IMR-90 (cell line): ENCODE data around the gene COL27A1. TPM values are rescaled to one million over a fixed set of nuclear protein-coding genes. Genes with fewer than 3 reads are reported as not detected.

Source experiments
- ATAC-seq: fragments of 200-7000 bp; cut with Tn5 transposase; 2 replicates; pipeline ENCODE4 v1.9.1; 2020; ENCODE audit warnings: low read depth, mild to moderate bottlenecking, moderate library complexity
- BruUV-seq: library from RNA; stranded (reverse); fragments of 400-500 nt; replicated peaks from 2 replicates; lab custom pipeline; 2021; lab: Mats Ljungman, UMichigan
- CTCF ChIA-PET: fragments of 300-600 bp; formaldehyde crosslinking; extraction: SDS; loops from one replicate; lab custom pipeline; 2021; ENCODE audit warnings: antibody characterized with exemption; lab: Yijun Ruan, JAX
- POLR2A ChIA-PET: fragments of 300-600 bp; sonication (Branson Sonifier 250); formaldehyde crosslinking; loops from one replicate; lab custom pipeline; 2022; ENCODE audit warnings: antibody characterized with exemption; ENCODE audit not compliant: unreplicated experiment; lab: Charles Lee
- DNase-seq: peaks from one replicate; pipeline ENCODE4 v3.0.0; 2013
- H2AFZ ChIP-seq: replicated peaks from 2 replicates; pipeline ENCODE3; 2013; ENCODE audit warnings: low read length, mild to moderate bottlenecking; ENCODE audit not compliant: poor library complexity
- H2AK5ac ChIP-seq: 2 replicates; pipeline ENCODE4 v1.6.1; 2013; ENCODE audit warnings: low read depth, low read length, inconsistent platforms
- H2AK9ac ChIP-seq: replicated peaks from 2 replicates; pipeline ENCODE3; 2013; ENCODE audit warnings: mild to moderate bottlenecking, low read depth, low read length, moderate library complexity; ENCODE audit not compliant: poor library complexity
- H2BK120ac ChIP-seq: 2 replicates; pipeline ENCODE4 v1.6.1; 2013; ENCODE audit warnings: low read depth, low read length, inconsistent platforms
- H2BK15ac ChIP-seq: 3 replicates; pipeline ENCODE4 v1.6.1; 2013; ENCODE audit warnings: low read depth, low read length, inconsistent platforms
- H2BK20ac ChIP-seq: 2 replicates; pipeline ENCODE4 v1.6.1; 2013; ENCODE audit warnings: low read depth, mild to moderate bottlenecking, inconsistent platforms, low read length, moderate library complexity
- H2BK5ac ChIP-seq: 2 replicates; pipeline ENCODE4 v1.6.1; 2013; ENCODE audit warnings: mild to moderate bottlenecking, low read depth, low read length, inconsistent platforms; ENCODE audit not compliant: poor library complexity, severe bottlenecking
- H3K14ac ChIP-seq: replicated peaks from 2 replicates; pipeline ENCODE4 v1.6.1; 2013; ENCODE audit warnings: low read depth, low read length, inconsistent platforms
- H3K18ac ChIP-seq: 2 replicates; pipeline ENCODE4 v1.6.1; 2013; ENCODE audit warnings: low read depth, low read length, control low read depth
- H3K23ac ChIP-seq: 2 replicates; pipeline ENCODE4 v1.6.1; 2013; ENCODE audit warnings: low read depth, low read length, inconsistent platforms
- H3K27ac ChIP-seq: 2 replicates; pipeline ENCODE4 v1.5.1; 2013; ENCODE audit warnings: mild to moderate bottlenecking, control low read depth, low read length; ENCODE audit not compliant: insufficient read depth
- H3K27me3 ChIP-seq: 2 replicates; pipeline ENCODE4 v1.6.1; 2013; ENCODE audit warnings: low read length; ENCODE audit not compliant: control insufficient read depth, insufficient read depth
- H3K36me3 ChIP-seq: 2 replicates; pipeline ENCODE4 v1.6.1; 2013; ENCODE audit warnings: low read length, mixed read lengths; ENCODE audit not compliant: control insufficient read depth, insufficient read depth
- H3K4ac ChIP-seq: 2 replicates; pipeline ENCODE4 v1.6.1; 2013; ENCODE audit warnings: low read depth, low read length, inconsistent platforms
- H3K4me1 ChIP-seq: 2 replicates; pipeline ENCODE4 v1.6.1; 2013; ENCODE audit warnings: low read length, mixed read lengths; ENCODE audit not compliant: control insufficient read depth, insufficient read depth
- H3K4me2 ChIP-seq: 2 replicates; pipeline ENCODE4 v1.6.1; 2013; ENCODE audit warnings: low read depth, mild to moderate bottlenecking, control low read depth, low read length, moderate library complexity
- H3K4me3 ChIP-seq: 2 replicates; pipeline ENCODE4 v1.5.1; 2013; ENCODE audit warnings: low read depth, mild to moderate bottlenecking, control low read depth, low read length, moderate library complexity; ENCODE audit not compliant: insufficient read depth
- H3K56ac ChIP-seq: 2 replicates; pipeline ENCODE4 v1.6.1; 2013; ENCODE audit warnings: low read length, inconsistent platforms; ENCODE audit not compliant: insufficient read depth; ENCODE audit errors: extremely low read depth
- H3K79me1 ChIP-seq, 2 experiments: 2 replicates each; pipeline ENCODE4 v1.6.1; 2013; ENCODE audit warnings: low read length in 2 of 2, inconsistent platforms in 1 of 2, low read depth in 1 of 2
- H3K9ac ChIP-seq: 2 replicates; pipeline ENCODE4 v1.6.1; 2013; ENCODE audit warnings: low read depth, low read length, control low read depth
- H3K9me1 ChIP-seq: 2 replicates; pipeline ENCODE4 v1.6.1; 2013; ENCODE audit warnings: low read length, inconsistent platforms; ENCODE audit not compliant: insufficient read depth
- H3K9me3 ChIP-seq: 2 replicates; pipeline ENCODE4 v1.6.1; 2013; ENCODE audit warnings: low read length; ENCODE audit not compliant: control insufficient read depth, insufficient read depth
- H4K20me1 ChIP-seq: 2 replicates; pipeline ENCODE4 v1.6.1; 2013; ENCODE audit warnings: low read length, inconsistent platforms; ENCODE audit not compliant: insufficient read depth
- H4K5ac ChIP-seq: 2 replicates; pipeline ENCODE4 v1.6.1; 2013; ENCODE audit warnings: mild to moderate bottlenecking, low read depth, low read length, control low read depth
- H4K8ac ChIP-seq, 2 experiments: 2 replicates each; pipeline ENCODE4 v1.6.1; 2013; ENCODE audit warnings: low read depth in 2 of 2, low read length in 2 of 2, control low read depth in 1 of 2, inconsistent platforms in 1 of 2
- H4K91ac ChIP-seq: 2 replicates; pipeline ENCODE4 v1.6.1; 2013; ENCODE audit warnings: low read depth, low read length, inconsistent platforms; ENCODE audit not compliant: insufficient read depth
- BHLHE40 ChIP-seq: fragments of 150-350 bp; IDR thresholded peaks from 2 replicates; pipeline ENCODE4 v1.6.1; 2016; ENCODE audit warnings: mild to moderate bottlenecking, low read depth, low read length
- CEBPB ChIP-seq: IDR thresholded peaks from 2 replicates; pipeline ENCODE4 v1.6.1; 2012; ENCODE audit warnings: low read depth, low read length, improper control_type of control experiment
- CHD1 ChIP-seq: IDR thresholded peaks from 2 replicates; pipeline ENCODE4 v1.6.1; 2012; ENCODE audit warnings: low read depth, low read length, improper control_type of control experiment
- FOS ChIP-seq: fragments of 150-350 bp; IDR thresholded peaks from 2 replicates; pipeline ENCODE4 v1.6.1; 2016; ENCODE audit warnings: low read depth, low read length
- MAFK ChIP-seq: IDR thresholded peaks from 2 replicates; pipeline ENCODE4 v1.6.1; 2012; ENCODE audit warnings: low read depth, low read length, improper control_type of control experiment
- MAZ ChIP-seq: IDR thresholded peaks from 2 replicates; pipeline ENCODE4 v1.6.1; 2012; ENCODE audit warnings: low read depth, mild to moderate bottlenecking, low read length, improper control_type of control experiment, moderate library complexity, borderline replicate concordance
- MXI1 ChIP-seq: IDR thresholded peaks from 2 replicates; pipeline ENCODE4 v1.6.1; 2012; ENCODE audit warnings: low read depth, mild to moderate bottlenecking, low read length, moderate library complexity, borderline replicate concordance
- NFE2L2 ChIP-seq: fragments of 150-350 bp; IDR thresholded peaks from 2 replicates; pipeline ENCODE4 v1.6.1; 2016; ENCODE audit warnings: low read depth, mild to moderate bottlenecking, low read length
- POLR2A ChIP-seq: IDR thresholded peaks from 2 replicates; pipeline ENCODE4 v1.6.1; 2012; ENCODE audit warnings: mild to moderate bottlenecking, low read depth, low read length
- RAD21 ChIP-seq: IDR thresholded peaks from 2 replicates; pipeline ENCODE4 v1.6.1; 2012; ENCODE audit warnings: low read length, improper control_type of control experiment
- RCOR1 ChIP-seq: IDR thresholded peaks from 2 replicates; pipeline ENCODE4 v1.6.1; 2012; ENCODE audit warnings: mild to moderate bottlenecking, low read length, improper control_type of control experiment; ENCODE audit not compliant: insufficient replicate concordance
- RFX5 ChIP-seq: IDR thresholded peaks from 2 replicates; pipeline ENCODE4 v1.8.0; 2012; ENCODE audit warnings: low read depth, mild to moderate bottlenecking, low read length, moderate library complexity
- SMC3 ChIP-seq: fragments of 150-350 bp; IDR thresholded peaks from 2 replicates; pipeline ENCODE4 v1.6.1; 2016; ENCODE audit warnings: low read depth, mild to moderate bottlenecking, antibody characterized with exemption, low read length, moderate library complexity
- WGBS, 2 experiments: methylation state at CpG; one replicate each; pipeline versions ENCODE4 v1.1.5 to v1.1.7; 2013; ENCODE audit warnings: missing lambda C conversion rate in 2 of 2; ENCODE audit not compliant: insufficient read length in 1 of 2; ENCODE audit errors: extremely low coverage in 2 of 2; 5-methylcytosine and 5-hydroxymethylcytosine counted together
- dilution Hi-C: fragments of 300-500 bp; cut with HindIII; formaldehyde crosslinking; loops from one replicate; pipeline ENCODE4 v1.14.3; 2018; ENCODE audit warnings: low sequenced_read_pairs; ENCODE audit not compliant: unreplicated experiment
- in situ Hi-C: fragments of 300-500 bp; cut with MboI; formaldehyde crosslinking; loops from 3 replicates; pipeline ENCODE4 v1.14.3; 2019; ENCODE audit warnings: low sequenced_read_pairs, inconsistent platforms, mixed read lengths
- intact Hi-C: fragments of 100-400 bp; cut with micrococcal nuclease; formaldehyde crosslinking; loops from 2 replicates; pipeline ENCODE4 v1.10.0; 2022
- polyA plus RNA-seq, 3 experiments: library from polyadenylated mRNA; depleted of rRNA; stranded (reverse); fragments of >200 nt; gene quantifications; 2 replicates each; pipeline ENCODE4 v1.2.3, GENCODE V29; 2012; ENCODE audit warnings: low replicate concordance in 1 of 3
- total RNA-seq: library from RNA; depleted of rRNA; stranded (reverse); fragments of >200 nt; gene quantifications from 2 replicates; pipeline ENCODE4 v1.2.3, GENCODE V29; 2012
- TF ChIP-seq, protein P1 (sequence below): fragments of 150-350 bp; IDR thresholded peaks from 2 replicates; pipeline ENCODE4 v1.6.1; 2017; ENCODE audit warnings: mild to moderate bottlenecking, antibody characterized with exemption, low read length, low read depth
- TF ChIP-seq, protein P2 (sequence below): conservative IDR thresholded peaks from 2 replicates; pipeline ENCODE4 v1.5.1; 2012; ENCODE audit warnings: mild to moderate bottlenecking, low read depth, low read length, improper control_type of control experiment
- TF ChIP-seq, protein P3 (sequence below): fragments of 150-350 bp; IDR thresholded peaks from 2 replicates; pipeline ENCODE4 v1.6.1; 2016; ENCODE audit warnings: low read depth, mild to moderate bottlenecking, low read length, moderate library complexity, borderline replicate concordance

Gene COL27A1
- total and polyA plus RNA-seq, 2 of the 4 experiments (the other 2 are of a cell fraction), result 3.2 to 18.3 TPM

DNA sequence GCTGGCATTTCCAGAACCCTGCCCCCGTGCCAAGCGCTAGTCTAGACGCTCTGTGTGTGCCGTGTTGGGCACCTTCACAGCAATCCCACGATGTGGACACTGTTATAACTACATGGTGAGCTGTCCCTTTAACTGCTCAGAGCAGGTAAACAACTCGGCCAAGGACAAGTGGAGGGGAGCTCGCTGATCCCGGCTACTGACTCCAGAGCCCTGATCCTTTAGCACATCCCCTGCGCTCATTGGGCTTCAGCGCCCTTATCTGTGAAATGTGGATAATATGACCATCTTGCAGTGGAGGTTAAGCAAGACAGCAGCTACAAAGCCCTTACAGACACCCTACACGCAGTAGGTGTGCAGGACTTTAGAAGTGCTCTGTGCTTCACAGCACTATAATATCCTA is 190.8 kb downstream of the COL27A1 start:
- in situ Hi-C loops (no loop called here), dilution Hi-C loops (no loop called here), intact Hi-C loops (no loop called here)
- peaks cover 0 to 12% of the 10 kb centered on the region in 2 experiments; a peak in 1 of 4 replicates for H3K79me1 ChIP-seq
- no peak overlapping the region for H2AK5ac ChIP-seq
- no peak overlapping the region for H2BK5ac ChIP-seq
- no peak overlapping the region for H2AFZ ChIP-seq
- TF ChIP-seq, protein P1, sequence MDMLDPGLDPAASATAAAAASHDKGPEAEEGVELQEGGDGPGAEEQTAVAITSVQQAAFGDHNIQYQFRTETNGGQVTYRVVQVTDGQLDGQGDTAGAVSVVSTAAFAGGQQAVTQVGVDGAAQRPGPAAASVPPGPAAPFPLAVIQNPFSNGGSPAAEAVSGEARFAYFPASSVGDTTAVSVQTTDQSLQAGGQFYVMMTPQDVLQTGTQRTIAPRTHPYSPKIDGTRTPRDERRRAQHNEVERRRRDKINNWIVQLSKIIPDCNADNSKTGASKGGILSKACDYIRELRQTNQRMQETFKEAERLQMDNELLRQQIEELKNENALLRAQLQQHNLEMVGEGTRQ, result no peak
- no peak for TF ChIP-seq RCOR1
- no peak for TF ChIP-seq BHLHE40
- no peak for TF ChIP-seq SMC3
- TF ChIP-seq FOS, result no peak
- TF ChIP-seq RFX5, result no peak
- no peak for TF ChIP-seq NFE2L2
- TF ChIP-seq MAFK, result no peak
- TF ChIP-seq MAZ, result no peak
- TF ChIP-seq RAD21, result no peak
- TF ChIP-seq, protein P2, sequence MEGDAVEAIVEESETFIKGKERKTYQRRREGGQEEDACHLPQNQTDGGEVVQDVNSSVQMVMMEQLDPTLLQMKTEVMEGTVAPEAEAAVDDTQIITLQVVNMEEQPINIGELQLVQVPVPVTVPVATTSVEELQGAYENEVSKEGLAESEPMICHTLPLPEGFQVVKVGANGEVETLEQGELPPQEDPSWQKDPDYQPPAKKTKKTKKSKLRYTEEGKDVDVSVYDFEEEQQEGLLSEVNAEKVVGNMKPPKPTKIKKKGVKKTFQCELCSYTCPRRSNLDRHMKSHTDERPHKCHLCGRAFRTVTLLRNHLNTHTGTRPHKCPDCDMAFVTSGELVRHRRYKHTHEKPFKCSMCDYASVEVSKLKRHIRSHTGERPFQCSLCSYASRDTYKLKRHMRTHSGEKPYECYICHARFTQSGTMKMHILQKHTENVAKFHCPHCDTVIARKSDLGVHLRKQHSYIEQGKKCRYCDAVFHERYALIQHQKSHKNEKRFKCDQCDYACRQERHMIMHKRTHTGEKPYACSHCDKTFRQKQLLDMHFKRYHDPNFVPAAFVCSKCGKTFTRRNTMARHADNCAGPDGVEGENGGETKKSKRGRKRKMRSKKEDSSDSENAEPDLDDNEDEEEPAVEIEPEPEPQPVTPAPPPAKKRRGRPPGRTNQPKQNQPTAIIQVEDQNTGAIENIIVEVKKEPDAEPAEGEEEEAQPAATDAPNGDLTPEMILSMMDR, result no peak
- TF ChIP-seq MXI1, result no peak
- TF ChIP-seq POLR2A, result no peak
- TF ChIP-seq, protein P3, sequence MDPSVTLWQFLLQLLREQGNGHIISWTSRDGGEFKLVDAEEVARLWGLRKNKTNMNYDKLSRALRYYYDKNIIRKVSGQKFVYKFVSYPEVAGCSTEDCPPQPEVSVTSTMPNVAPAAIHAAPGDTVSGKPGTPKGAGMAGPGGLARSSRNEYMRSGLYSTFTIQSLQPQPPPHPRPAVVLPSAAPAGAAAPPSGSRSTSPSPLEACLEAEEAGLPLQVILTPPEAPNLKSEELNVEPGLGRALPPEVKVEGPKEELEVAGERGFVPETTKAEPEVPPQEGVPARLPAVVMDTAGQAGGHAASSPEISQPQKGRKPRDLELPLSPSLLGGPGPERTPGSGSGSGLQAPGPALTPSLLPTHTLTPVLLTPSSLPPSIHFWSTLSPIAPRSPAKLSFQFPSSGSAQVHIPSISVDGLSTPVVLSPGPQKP, result no peak
- TF ChIP-seq CHD1, result no peak
- no peak for TF ChIP-seq CEBPB
- ATAC-seq, result no peak
- H4K20me1 ChIP-seq, result peaks cover 7% of the 10 kb centered on the region; the same call in 1 of the 2 replicates
- H4K91ac ChIP-seq, result no peak overlapping the region
- no TSS peak for BruUV-seq
- H3K4me3 ChIP-seq, result no peak overlapping the region
- ChIA-PET POLR2A (no interaction called here), CTCF (interaction anchor here (0.6 kb wide), 1 partner anchor 28 kb away, joined by 4 read pairs; no protein-coding TSS in a partner anchor)
- H3K4me2 ChIP-seq, result no peak overlapping the region
- no peaks in the 10 kb centered on the region for H3K9me3 ChIP-seq
- 94% methylated on average over 3 of the region's 11 CpGs; no CpG with 5 or more reads in 1 of the 2 experiments for WGBS, 2 experiments
- peaks cover 69% of the 10 kb centered on the region for H3K36me3 ChIP-seq
- H2BK20ac ChIP-seq, result no peak overlapping the region
- no peak overlapping the region for H3K4ac ChIP-seq
- H4K8ac ChIP-seq, result no peak overlapping the region
- no peak overlapping the region for H3K18ac ChIP-seq
- no peak overlapping the region for H4K5ac ChIP-seq
- H2BK120ac ChIP-seq, result no peak overlapping the region
- no peaks in the 10 kb centered on the region for H3K27me3 ChIP-seq
- H2BK15ac ChIP-seq, result no peak overlapping the region
- no peak overlapping the region for H3K23ac ChIP-seq
- no peak overlapping the region for H3K56ac ChIP-seq
- no peak for DNase-seq
- H3K9ac ChIP-seq, result no peak overlapping the region
- H3K9me1 ChIP-seq, result peaks cover 18% of the 10 kb centered on the region
- H3K4me1 ChIP-seq, result peaks cover 11% of the 10 kb centered on the region
- H2AK9ac ChIP-seq, result no peak overlapping the region
- H3K27ac ChIP-seq, result no peak overlapping the region
- no peak overlapping the region for H3K14ac ChIP-seq
